ENCODE results near the gene RIOK1.

Gene RIOK1

GRCh38 chr6:7367408-7367807 is 22.2 kb upstream of the RIOK1 start:
- H3K9me2 ChIP-seq (replicated peaks; ENCODE audit: control insufficient read depth, low read length) = no peaks in the 10 kb centered on the region
- TF ChIP-seq EZH2phosphoT487 (IDR thresholded peaks at IDR 0.05; ENCODE audit: borderline replicate concordance, low read length) = no peak
- TF ChIP-seq, protein P1, sequence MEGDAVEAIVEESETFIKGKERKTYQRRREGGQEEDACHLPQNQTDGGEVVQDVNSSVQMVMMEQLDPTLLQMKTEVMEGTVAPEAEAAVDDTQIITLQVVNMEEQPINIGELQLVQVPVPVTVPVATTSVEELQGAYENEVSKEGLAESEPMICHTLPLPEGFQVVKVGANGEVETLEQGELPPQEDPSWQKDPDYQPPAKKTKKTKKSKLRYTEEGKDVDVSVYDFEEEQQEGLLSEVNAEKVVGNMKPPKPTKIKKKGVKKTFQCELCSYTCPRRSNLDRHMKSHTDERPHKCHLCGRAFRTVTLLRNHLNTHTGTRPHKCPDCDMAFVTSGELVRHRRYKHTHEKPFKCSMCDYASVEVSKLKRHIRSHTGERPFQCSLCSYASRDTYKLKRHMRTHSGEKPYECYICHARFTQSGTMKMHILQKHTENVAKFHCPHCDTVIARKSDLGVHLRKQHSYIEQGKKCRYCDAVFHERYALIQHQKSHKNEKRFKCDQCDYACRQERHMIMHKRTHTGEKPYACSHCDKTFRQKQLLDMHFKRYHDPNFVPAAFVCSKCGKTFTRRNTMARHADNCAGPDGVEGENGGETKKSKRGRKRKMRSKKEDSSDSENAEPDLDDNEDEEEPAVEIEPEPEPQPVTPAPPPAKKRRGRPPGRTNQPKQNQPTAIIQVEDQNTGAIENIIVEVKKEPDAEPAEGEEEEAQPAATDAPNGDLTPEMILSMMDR (IDR thresholded peaks at IDR 0.05; ENCODE audit: low read depth, low read length, poor library complexity, severe bottlenecking) = no peak
- H3K4me3 ChIP-seq (ENCODE audit: low read length) = no peak overlapping the region
- H3K36me3 ChIP-seq (ENCODE audit: control insufficient read depth, low read length) = no peaks in the 10 kb centered on the region
- peaks cover 11% of the 10 kb centered on the region for H3K27me3 ChIP-seq (ENCODE audit: control insufficient read depth, low read length)
- H3K4me1 ChIP-seq (ENCODE audit: control insufficient read depth, low read length) = no peaks in the 10 kb centered on the region
- no peak overlapping the region for H3K4me2 ChIP-seq (ENCODE audit: low read length)
- no peaks in the 10 kb centered on the region for H3K9me3 ChIP-seq (ENCODE audit: control insufficient read depth, insufficient read depth, low read length)
- H3K79me2 ChIP-seq (ENCODE audit: control insufficient read depth, low read length) = no peaks in the 10 kb centered on the region
- no peak overlapping the region for H3K27ac ChIP-seq (ENCODE audit: low read depth, low read length)
- no peaks in the 10 kb centered on the region for H4K20me1 ChIP-seq (ENCODE audit: control insufficient read depth, insufficient read depth, low read depth, low read length)
- no peaks in the 10 kb centered on the region for H3F3A ChIP-seq (ENCODE audit: control insufficient read depth, insufficient read depth)

DNA sequence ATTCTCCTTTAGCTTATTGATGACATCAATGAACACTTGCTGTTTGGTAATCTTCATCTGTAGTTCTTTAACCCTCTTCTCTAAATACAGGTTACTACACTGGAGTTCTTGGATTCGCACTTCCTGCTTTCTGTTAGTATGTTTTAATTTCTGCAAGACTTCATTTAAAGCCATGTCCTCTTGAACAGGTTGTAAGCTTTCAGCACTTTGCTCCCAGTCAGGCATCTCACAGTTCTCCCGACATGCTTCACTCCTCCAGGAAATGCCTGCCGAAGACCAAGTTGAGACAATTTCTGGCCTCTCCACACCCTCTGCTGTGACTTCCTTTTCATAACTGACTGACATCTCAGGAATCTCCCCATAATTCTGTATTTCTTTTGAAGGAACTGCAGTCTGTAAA is 15.9 kb upstream of the RIOK1 start:
- no peak for TF ChIP-seq EZH2phosphoT487 (IDR thresholded peaks at IDR 0.05; ENCODE audit: borderline replicate concordance, low read length)
- TF ChIP-seq, protein P1 (IDR thresholded peaks at IDR 0.05; ENCODE audit: low read depth, low read length, poor library complexity, severe bottlenecking) = no peak
- no peaks in the 10 kb centered on the region for H3K9me2 ChIP-seq (replicated peaks; ENCODE audit: control insufficient read depth, low read length)
- H3K4me2 ChIP-seq (ENCODE audit: low read length) = no peak overlapping the region
- no peaks in the 10 kb centered on the region for H3K4me1 ChIP-seq (ENCODE audit: control insufficient read depth, low read length)
- no peaks in the 10 kb centered on the region for H3K9me3 ChIP-seq (ENCODE audit: control insufficient read depth, insufficient read depth, low read length)
- H3K36me3 ChIP-seq (ENCODE audit: control insufficient read depth, low read length) = no peaks in the 10 kb centered on the region
- no peak overlapping the region for H3K27ac ChIP-seq (ENCODE audit: low read depth, low read length)
- no peaks in the 10 kb centered on the region for H4K20me1 ChIP-seq (ENCODE audit: control insufficient read depth, insufficient read depth, low read depth, low read length)
- no peaks in the 10 kb centered on the region for H3F3A ChIP-seq (ENCODE audit: control insufficient read depth, insufficient read depth)
- H3K27me3 ChIP-seq (ENCODE audit: control insufficient read depth, low read length) = peaks cover 4% of the 10 kb centered on the region
- no peak overlapping the region for H3K4me3 ChIP-seq (ENCODE audit: low read length)
- no peaks in the 10 kb centered on the region for H3K79me2 ChIP-seq (ENCODE audit: control insufficient read depth, low read length)

DNA sequence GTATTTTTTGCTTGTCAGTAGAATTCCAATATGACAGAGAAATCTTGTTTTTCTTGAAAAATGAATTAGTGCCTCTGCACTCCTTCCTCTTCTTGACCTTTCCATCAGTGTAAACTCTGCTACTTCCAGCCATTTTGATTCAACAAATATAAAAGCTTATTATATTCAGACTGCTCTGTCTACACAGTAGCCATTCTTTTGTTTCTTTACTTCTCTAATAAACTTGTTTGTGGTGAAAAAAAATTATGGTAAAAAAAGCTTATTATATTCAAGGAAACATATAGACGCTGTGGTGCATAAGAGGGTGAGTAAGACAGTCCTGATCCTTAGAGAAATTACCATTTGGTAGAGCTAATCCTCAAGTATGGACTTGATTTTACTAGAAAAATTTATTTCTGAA is 11.6 kb upstream of the RIOK1 start:
- Histone ChIP-seq H3K9me3 (ENCODE audit: control insufficient read depth, insufficient read depth, low read length) (no peaks in the 10 kb centered on the region), H3K9me2 (replicated peaks; ENCODE audit: control insufficient read depth, low read length) (no peaks in the 10 kb centered on the region), H3K4me2 (ENCODE audit: low read length) (no peak overlapping the region), H3K36me3 (ENCODE audit: control insufficient read depth, low read length) (no peaks in the 10 kb centered on the region), H4K20me1 (ENCODE audit: control insufficient read depth, insufficient read depth, low read depth, low read length) (no peaks in the 10 kb centered on the region), H3K27ac (ENCODE audit: low read depth, low read length) (no peak overlapping the region), H3K79me2 (ENCODE audit: control insufficient read depth, low read length) (no peaks in the 10 kb centered on the region), H3K27me3 (ENCODE audit: control insufficient read depth, low read length) (peaks cover 8% of the 10 kb centered on the region), H3F3A (ENCODE audit: control insufficient read depth, insufficient read depth) (no peaks in the 10 kb centered on the region), H3K4me3 (ENCODE audit: low read length) (no peak overlapping the region), H3K4me1 (ENCODE audit: control insufficient read depth, low read length) (no peaks in the 10 kb centered on the region)
- no peak for TF ChIP-seq EZH2phosphoT487 (IDR thresholded peaks at IDR 0.05; ENCODE audit: borderline replicate concordance, low read length)
- TF ChIP-seq, protein P1 (IDR thresholded peaks at IDR 0.05; ENCODE audit: low read depth, low read length, poor library complexity, severe bottlenecking) = no peak

GRCh38 chr6:7378740-7379139 is 10.9 kb upstream of the RIOK1 start:
- Histone ChIP-seq H3K4me2 (ENCODE audit: low read length) (no peak overlapping the region), H3K79me2 (ENCODE audit: control insufficient read depth, low read length) (no peaks in the 10 kb centered on the region), H3K27ac (ENCODE audit: low read depth, low read length) (no peak overlapping the region), H3K9me2 (replicated peaks; ENCODE audit: control insufficient read depth, low read length) (no peaks in the 10 kb centered on the region), H3F3A (ENCODE audit: control insufficient read depth, insufficient read depth) (no peaks in the 10 kb centered on the region), H3K9me3 (ENCODE audit: control insufficient read depth, insufficient read depth, low read length) (no peaks in the 10 kb centered on the region), H3K4me1 (ENCODE audit: control insufficient read depth, low read length) (no peaks in the 10 kb centered on the region), H3K27me3 (ENCODE audit: control insufficient read depth, low read length) (peaks cover 8% of the 10 kb centered on the region), H3K4me3 (ENCODE audit: low read length) (no peak overlapping the region), H3K36me3 (ENCODE audit: control insufficient read depth, low read length) (no peaks in the 10 kb centered on the region), H4K20me1 (ENCODE audit: control insufficient read depth, insufficient read depth, low read depth, low read length) (no peaks in the 10 kb centered on the region)
- TF ChIP-seq, protein P1 (IDR thresholded peaks at IDR 0.05; ENCODE audit: low read depth, low read length, poor library complexity, severe bottlenecking) = no peak
- TF ChIP-seq EZH2phosphoT487 (IDR thresholded peaks at IDR 0.05; ENCODE audit: borderline replicate concordance, low read length) = no peak

All from DOHH2 (cell line).